ENCODE results near the gene HS6ST3.
A peak's percentile ranks its signal among the peaks of the same experiment; 100 is the strongest.

Gene HS6ST3

GRCh38 chr13:96792736-96793403 is 703.0 kb downstream of the HS6ST3 start:
- no peak for DNase-seq (ENCODE audit: low spot score)

DNA sequence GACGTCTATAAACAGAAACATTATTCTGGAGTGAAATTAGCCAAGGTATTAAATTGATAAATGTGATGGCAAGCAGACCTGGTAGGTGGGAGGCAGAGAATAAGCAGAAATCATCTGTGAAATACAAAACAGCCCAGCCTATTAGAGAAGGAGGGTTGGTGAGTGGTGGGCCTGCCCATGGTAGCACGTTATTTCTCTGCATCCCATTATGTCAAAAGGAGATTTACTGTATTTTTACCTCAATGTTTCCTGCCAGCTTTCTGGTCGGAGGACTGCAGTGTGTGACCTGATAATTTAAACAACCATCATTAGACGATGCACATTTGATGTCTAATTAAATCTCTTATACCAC is 703.5 kb downstream of the HS6ST3 start:
- no peak for DNase-seq (ENCODE audit: low spot score)

DNA sequence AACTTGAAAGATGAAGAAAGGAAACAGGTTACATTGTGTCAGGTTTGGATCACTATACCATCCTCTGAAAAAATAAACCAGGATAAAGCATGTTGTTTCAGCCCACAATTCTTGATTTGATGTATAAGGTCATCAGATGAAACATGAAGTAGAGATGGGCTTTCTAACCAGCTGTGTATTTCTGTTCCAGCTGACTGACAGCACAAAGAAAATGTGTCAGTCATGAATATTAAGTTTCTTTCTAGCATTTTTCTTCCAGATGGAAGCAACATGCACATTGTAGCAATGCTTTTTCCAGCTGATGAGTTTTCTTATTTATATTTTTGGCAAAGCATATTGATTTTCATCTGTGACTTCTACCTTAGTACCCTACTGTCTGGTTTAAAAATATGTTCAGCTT is 704.8 kb downstream of the HS6ST3 start:
- DNase-seq (ENCODE audit: low spot score): no peak

GRCh38 chr13:96795670-96796069 is 705.8 kb downstream of the HS6ST3 start:
- DNase-seq (ENCODE audit: low spot score): no peak

DNA sequence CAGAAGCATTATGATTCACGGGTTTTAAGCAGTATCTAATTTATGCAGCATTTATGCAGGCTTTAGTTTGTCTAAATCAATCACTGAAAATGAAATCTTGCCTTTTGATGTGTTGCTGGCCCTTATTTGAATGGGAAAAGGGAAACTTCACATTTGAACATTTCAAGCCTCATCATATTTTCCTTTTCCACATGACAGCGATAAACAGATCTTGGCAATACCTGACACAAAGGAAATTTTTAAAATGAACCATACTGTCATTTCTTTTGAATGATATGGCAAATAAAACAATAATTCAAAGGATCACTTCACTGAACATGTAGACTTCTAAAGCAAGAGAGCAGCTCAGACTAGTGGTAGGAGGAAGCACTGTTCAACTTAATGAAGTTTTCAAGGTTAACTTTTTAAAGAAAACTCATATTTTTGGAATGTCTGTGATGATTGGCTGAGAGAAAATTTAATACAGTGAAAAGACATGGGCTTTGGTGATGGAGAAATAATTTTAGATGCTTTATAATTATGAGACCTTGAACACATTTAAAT is 706.3 kb downstream of the HS6ST3 start:
- no peak for DNase-seq (ENCODE audit: low spot score)

DNA sequence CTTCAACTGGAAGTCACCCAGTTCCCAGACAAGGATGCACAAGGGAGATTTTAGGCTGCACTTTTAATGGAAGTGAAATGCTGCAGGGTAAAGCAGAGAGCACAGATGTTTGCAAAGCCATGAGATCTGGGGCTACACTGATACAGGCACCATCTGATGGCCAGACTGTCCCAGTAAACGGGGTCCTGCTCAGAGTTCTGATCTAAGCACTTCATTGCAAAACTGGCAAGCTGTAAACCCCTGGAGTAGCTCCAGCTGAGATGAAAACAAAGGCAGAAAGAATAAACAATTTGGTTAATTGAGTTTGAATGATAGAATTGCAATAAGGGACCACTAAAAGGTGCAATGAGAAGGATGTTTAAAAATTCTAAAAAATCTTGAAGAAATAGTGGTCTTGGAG is 707.2 kb downstream of the HS6ST3 start:
- no peak for DNase-seq (ENCODE audit: low spot score)

- DNase-seq (ENCODE audit: low spot score): no peak
These were observed 713.7 kb downstream of the HS6ST3 start for GRCh38 chr13:96803456-96804100.

DNA sequence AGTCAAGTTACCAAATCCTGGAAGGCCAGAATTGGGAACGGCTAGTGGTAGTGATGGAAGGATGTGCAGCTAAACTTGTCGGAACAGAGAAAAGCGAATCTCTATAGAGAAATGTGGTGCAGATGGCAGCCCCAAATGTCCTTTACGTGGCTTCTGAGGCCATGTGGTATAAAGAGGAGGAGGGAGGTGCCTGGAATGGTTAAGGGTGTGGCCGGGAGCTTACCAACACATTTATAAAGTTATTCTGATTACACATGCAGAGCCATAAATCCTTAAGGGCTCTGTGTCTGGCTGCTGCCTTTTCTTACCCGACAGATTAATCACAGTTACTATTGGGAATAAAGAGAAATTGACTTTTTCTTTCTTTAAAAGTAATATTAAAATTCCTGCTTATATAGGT is 714.3 kb downstream of the HS6ST3 start:
- no peak for DNase-seq (ENCODE audit: low spot score)

GRCh38 chr13:96806746-96807145 is 716.8 kb downstream of the HS6ST3 start:
- DNase-seq (ENCODE audit: low spot score): no peak

DNA sequence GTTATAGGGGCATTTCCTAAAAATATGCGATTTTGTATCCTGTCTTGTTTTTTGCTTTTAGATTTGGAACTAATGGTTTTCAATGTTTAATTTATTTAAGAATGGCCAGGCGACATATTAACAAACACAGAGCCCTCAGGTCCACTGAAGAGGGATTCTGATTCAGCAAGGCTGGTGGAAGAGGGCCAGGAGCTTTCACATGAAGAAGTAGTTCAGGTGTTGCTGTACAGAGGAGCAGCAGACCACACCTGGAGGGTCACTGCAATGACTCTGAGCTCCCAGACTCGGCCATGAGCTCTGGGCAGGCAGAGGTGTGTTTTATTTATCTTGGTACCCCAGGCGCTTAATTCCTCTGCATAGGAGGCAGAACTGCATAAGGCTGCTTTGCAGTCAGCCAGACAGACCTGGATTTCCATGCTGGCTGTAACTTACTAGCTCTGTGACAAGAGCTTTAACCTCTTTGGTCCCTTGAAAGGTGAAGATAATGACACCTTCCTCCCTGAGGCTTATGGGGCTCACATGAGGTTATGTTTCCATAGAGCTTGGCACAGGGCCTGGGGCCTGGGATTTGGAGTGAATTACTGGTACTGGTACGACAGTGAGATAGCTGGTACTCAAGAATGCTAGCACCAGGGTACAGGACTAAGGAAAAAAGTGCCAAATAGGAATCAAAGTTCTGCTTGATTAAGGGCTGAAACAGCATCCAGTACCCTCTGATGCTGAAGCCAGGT is 719.6 kb downstream of the HS6ST3 start:
- no peak for DNase-seq (ENCODE audit: low spot score)

DNA sequence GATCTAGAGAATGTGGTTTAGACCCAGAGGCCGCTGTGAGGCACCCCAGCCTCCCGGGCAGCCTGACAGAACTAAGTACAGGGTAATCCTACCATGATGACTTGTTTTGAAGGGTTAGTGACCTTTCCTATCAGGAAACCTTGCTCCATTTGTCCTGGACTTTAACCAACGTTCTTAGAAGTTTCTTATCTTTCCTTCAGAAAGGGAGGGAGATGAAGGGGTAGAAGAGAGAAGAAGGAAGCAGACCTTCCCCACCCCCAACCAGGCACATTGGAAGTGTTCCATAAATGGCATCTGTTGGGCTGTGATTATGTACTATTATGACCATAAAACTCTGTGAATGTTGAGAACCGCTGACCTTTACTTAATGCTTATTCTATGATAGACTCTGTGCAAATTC is 720.2 kb downstream of the HS6ST3 start:
- no peak for DNase-seq (ENCODE audit: low spot score)

- DNase-seq (ENCODE audit: low spot score): no peak
These were observed 721.1 kb downstream of the HS6ST3 start for GRCh38 chr13:96811049-96811448.

- DNase-seq (ENCODE audit: low spot score): no peak
These were observed 726.4 kb downstream of the HS6ST3 start for GRCh38 chr13:96816261-96816660.

- no peak for DNase-seq (ENCODE audit: low spot score)
These were observed 727.0 kb downstream of the HS6ST3 start for GRCh38 chr13:96816874-96817273.

GRCh38 chr13:96817336-96817941 is 727.5 kb downstream of the HS6ST3 start:
- peak; percentile 21 for DNase-seq (ENCODE audit: low spot score)

- no peak for DNase-seq (ENCODE audit: low spot score)
These were observed 729.5 kb downstream of the HS6ST3 start for GRCh38 chr13:96819375-96819774.

DNA sequence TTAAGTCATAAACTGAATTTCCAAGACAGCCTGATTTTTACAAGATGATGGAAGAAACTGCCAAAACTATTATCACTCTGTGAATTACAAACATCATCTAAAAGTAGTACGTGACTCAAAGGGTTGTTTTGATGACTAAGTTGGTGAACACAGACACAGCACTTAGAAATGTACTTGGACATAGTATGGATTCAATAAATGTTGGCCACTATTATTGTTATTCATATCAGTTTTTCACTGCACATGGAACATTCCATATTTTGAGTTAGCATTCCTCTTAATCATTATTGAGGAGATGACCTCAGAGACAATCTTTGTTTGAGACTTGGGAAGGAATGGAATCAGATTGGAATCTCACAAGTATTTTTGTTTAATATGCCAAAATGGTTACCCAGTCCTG is 731.5 kb downstream of the HS6ST3 start:
- no peak for DNase-seq (ENCODE audit: low spot score)

GRCh38 chr13:96821971-96822370 is 732.1 kb downstream of the HS6ST3 start:
- DNase-seq (ENCODE audit: low spot score): no peak

- peak; percentile 25 for DNase-seq (ENCODE audit: low spot score)
These were observed 733.0 kb downstream of the HS6ST3 start for GRCh38 chr13:96822895-96823294.

- no peak for DNase-seq (ENCODE audit: low spot score)
These were observed 734.2 kb downstream of the HS6ST3 start for GRCh38 chr13:96824140-96824539.

GRCh38 chr13:96825653-96826052 is 735.7 kb downstream of the HS6ST3 start:
- no peak for DNase-seq (ENCODE audit: low spot score)

DNA sequence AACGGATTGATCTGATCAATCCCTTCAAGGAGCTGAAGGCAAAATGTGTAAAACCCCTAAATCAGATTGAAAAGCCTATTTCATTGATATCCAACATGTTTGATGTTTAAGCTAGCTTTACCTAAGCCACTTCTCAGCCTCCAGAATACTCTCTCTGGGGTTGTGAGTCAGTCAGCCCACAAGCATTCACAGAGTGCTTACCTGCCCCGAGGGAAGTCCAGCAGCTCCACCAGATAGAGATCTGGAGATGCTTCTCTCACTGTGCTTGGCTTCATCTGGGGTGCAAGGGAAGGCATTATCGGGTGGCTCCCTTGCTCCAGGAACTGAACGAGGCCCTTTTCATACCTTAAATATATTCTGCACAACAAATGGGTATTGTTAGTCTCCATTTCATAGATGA is 744.7 kb downstream of the HS6ST3 start:
- no peak for DNase-seq (ENCODE audit: low spot score)

- no peak for DNase-seq (ENCODE audit: low spot score)
These were observed 745.6 kb downstream of the HS6ST3 start for GRCh38 chr13:96835546-96835945.
